ENCODE measurements around the gene DDI2.
"Not testable (repeated sequence)": the region's sequence is repeated elsewhere in the genome, so short reads cannot be mapped to it uniquely, and the experiment has no call there.

The DDI2 gene

DNA sequence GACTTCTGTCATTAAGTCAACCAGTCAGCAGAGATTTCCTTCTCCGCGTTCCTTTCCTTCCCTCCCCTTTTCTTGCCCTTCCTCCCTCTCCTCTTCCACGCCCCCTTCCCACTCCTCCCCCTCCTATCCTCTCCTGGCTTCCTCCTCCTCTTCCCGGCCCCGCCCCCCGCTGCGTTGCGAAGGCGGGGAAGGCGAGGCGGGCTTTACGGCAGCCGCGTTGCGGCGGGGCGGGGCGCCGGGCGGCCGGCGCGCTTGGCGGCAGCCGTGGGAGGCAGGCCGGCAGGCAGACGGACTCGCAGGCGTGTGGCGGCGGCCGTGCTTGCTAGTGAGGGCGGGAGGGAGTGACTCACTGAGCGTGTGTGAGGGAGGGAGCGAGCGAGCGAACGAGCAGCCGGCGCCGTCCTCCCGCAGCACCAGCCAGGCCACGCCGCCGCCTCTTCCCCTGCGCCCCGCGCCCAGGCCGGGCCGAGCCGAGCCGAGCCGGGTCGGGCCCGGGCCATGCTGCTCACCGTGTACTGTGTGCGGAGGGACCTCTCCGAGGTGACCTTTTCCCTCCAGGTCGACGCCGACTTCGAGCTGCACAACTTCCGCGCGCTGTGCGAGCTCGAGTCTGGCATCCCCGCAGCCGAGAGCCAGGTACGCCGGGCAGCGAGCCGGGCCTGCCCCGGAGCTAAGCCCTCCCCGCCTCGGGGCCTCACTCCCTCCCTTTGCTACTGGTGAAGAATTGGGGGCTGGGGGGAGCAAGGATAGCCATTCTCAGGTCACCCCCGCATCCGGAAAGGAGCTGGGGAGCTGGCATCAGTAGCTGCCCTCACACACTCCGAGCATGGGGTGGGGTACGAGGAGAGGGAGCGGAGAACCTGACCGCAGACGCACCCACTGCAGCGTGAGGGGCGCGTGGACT, at the start of gene DDI2:
Gene DDI2, plus strand, starts transcription at position 286 of the 904 bp plus-strand sequence. Its CDS starts 213 bp downstream, at position 499.
- DNase-seq (ENCODE audit: low read depth, low spot score), result peak; percentile 100

DNA sequence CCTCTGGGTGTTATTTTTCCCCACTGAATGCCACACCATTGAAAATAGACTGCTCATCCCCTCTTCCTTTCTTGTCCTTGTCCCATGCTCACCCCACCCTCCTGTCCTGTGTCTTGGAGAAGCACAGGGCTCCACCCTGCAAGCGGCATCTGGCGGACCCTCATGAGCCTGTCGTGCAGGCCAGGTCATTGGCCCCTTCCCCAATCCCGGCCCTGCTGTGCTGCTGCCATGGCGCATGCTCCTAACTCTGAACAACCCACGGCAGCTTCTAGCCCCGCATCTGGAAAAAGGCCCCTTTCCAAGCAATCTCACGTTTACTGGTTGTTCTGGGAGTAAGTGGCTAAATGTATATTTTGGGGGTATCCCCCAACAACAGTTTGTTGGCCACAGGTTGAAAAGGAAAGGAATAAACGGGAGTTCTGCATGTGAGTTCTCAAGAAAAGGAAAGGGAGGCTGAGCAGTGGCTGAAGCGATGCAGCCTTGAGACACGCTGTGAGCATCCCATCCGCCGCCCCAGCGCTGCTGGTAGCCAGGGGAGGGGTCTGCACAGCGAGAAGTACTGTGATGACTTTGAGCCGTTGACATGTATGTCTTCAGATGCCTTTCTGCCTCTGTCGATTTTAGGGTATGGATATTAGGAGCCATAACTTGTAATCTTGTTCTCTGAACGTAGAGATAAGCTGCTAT, 48.7 kb upstream of the DDI2 start:
- DNase-seq (ENCODE audit: low read depth, low spot score), result no peak

DNA sequence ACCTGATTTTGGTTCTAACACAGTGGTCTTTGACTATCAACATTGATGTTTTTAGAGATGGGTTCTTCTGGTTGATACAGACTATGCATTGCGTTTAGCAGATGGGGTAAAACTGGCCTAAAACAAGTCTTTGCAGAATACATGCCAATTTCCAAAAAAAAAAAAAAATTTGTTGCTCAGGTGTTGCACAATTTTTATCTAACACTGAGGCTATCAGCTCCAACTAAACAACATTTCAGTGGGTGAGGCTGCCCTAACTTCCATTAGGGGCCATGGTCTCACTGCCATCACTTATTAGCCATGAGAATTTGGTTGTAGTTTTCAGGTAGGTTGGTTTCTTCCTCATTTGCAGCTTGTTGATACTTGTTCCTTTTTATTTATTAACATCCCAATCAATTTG, 46.4 kb upstream of the DDI2 start:
- no peak for DNase-seq (ENCODE audit: low read depth, low spot score)

DNA sequence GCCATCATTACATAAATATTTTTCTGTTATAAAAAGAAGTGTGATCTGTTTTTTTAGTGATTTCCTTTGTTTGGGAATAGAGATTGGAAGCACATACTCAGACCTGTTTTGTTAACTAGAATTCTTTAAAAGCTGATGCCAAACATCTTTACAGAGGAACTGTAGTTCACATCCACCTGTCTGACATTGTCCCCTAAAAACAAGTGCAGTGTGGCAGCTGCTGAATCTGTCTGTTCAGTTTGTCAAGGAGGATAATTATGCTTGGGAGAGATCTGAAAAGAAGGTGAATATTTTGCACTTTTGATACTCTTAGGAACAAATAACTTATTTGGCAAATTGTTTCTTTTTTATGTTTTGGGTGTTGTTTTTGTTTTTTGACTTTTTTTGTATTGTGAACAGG, 46.0 kb upstream of the DDI2 start:
- no peak for DNase-seq (ENCODE audit: low read depth, low spot score)

DNA sequence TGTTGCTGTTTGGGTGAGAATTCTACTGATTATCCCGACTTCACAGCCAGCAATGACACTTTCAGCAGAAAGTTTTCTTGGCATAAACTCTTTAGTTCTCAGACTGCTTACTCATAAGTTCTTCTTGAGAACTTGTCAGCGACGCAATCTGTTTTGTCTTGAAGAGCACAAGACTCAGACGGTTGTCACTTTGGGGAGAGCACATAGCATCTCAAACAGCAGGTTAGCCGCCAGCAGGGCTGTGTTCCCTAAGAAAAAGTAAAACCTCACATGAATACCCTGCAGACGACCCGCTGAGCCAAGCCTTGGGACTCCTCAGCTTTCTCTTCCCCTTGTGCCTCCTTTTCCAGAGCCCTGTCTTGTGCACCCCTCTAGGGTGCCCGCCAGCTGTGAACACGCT, 43.8 kb upstream of the DDI2 start:
- peak; percentile 77 for DNase-seq (ENCODE audit: low read depth, low spot score)

DNA sequence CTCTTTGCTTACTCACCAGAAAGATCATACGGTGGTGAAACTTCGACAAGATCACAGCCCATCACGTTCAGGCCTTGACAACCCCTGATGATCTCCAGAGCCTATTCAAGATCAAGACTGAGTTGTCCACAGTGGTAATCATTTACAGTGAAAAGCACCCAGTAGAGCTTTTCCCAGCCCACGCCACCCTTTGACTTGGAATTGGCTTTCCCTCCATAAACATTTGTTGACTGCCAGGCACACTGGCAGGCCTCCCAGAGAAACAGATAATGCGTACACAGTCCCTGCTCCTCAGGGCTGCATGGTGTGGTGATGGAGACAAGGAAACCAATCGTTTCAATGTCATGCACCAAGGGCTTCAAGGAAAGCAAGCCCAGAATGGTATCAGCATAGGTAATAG, 42.5 kb upstream of the DDI2 start:
- DNase-seq (ENCODE audit: low read depth, low spot score), result peak; percentile 22

DNA sequence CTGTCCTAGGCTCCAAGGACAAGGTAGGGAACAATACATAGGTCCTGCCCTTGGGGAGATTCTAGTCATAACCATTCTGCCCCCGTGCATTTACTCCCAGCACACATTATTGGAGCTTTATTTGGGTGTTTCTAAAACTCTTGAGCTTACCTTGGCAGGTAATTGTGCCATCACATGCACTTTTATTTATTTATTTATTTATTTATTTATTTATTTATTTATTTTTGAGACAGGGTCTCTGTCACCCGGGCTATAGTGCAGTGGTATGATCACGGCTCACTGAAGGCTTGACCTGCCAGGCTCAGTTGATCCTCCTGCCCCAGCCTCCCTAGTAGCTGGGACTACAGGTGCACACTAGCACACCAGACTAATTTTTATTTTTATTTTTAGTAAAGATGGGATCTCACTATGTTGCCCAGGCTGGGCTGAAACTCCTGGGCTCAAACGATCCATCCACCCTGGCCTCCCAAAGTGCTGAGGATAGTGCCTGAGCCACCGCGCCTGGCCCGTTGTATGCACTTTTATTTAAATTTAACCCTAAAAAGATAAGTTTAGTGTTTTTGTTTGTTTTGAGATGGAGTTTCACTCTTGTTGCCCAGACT, 41.6 kb upstream of the DDI2 start:
- DNase-seq (ENCODE audit: low read depth, low spot score), result no peak

DNA sequence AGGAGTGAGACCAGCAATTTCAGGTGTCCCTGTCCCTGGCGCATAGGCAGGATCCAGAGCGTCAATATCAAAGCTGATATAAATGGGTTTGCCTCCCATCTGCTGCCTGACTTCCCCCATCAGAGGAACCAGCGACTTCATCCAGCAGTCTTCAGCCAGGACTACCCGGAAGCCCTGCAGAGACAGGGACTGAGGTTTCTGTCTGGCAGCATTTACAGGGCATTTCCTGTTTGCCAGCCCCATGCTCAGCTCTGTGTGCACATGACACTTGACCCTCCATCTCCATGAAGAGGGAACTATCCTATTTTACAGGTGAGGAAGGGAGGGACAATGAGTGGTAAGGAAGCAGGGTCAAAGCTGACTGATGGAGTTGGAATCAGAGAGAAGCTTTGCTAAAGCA, 39.6 kb upstream of the DDI2 start:
- no peak for DNase-seq (ENCODE audit: low read depth, low spot score)

DNA sequence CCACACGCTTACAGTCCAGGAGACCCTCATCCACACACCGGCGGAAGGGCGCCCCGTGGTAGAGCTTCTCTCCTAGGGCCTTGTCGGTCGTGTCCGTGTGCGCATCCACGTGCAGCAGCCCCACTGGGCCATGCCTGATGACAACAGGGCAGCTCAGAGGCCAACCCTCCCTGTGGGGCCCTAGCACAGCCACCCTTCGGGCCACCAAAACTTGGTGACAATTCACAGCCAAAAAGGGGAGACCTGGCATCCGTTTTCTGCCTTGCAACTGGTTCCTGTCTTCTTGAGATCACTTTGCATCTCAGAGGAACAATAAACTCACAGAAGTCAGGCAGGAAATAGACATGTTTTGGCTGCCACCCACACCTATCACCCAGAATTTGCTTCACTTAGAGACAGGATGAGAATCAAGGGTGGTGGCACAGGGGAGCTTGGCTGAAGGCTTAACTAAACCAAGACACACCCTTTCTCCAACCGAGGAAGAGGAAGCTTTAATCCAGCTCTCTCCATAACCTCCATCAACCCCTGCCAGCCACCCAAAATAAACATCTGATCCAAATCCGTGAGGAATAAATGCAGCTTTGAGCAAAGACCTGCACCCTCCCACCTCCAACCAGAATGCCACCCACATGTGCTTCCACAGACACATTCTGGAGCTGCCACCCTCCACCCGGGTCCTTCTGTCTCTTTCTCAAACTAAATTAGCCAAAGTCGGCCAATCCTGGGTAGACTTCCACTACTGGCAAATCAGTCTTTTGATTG, 38.2 kb upstream of the DDI2 start:
- DNase-seq (ENCODE audit: low read depth, low spot score), result no peak

DNA sequence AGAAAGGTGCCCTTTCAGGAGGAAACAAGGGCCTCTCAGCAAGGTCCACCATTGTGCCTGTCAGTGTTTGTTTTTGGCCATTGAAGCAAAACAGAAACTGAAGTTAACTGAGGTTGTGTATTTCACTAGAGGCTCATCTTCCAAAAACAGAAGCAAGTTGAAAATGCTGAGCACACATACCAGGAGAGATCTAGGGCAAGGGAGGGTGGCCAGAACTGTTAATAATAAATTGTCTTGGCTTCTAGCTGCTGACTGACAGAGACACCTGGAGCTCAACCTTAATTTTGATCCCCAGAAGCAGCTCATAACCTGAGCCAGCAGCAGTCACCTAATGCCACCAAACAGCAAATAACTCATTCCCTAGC, 37.6 kb upstream of the DDI2 start:
- no peak for DNase-seq (ENCODE audit: low read depth, low spot score)

DNA sequence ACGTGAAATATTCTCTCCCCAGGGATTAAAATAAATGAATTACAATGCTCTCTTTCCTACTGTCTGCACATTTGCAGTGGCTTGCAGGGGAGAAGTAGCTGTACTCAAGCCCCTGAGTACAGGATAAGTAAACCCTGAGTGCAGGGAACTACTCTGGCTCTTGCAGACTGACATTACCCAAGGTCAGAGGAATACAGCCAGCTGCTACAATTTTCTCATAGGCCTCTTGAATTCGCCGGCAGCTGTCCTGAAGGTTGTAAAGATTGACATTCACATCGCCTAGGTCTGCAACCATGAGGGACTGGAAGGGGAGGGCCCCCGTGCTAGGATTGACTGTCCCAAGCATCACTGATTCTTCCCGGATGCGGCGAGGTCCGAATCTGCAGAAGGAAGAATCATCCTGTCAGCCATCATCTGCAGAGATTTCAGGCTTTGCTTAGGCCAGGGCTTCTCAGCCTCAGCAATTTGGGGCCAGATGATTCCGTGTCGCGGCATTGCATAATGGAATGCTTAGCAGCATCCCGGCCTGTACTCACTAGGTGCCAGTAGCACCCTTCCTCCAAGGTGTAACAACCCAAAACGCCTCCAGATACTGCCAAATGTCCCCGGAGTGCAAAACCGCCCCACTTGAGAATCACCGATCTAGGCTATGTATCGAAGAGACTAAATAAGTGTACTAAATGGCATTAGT, 34.1 kb upstream of the DDI2 start:
- DNase-seq (ENCODE audit: low read depth, low spot score), result no peak

DNA sequence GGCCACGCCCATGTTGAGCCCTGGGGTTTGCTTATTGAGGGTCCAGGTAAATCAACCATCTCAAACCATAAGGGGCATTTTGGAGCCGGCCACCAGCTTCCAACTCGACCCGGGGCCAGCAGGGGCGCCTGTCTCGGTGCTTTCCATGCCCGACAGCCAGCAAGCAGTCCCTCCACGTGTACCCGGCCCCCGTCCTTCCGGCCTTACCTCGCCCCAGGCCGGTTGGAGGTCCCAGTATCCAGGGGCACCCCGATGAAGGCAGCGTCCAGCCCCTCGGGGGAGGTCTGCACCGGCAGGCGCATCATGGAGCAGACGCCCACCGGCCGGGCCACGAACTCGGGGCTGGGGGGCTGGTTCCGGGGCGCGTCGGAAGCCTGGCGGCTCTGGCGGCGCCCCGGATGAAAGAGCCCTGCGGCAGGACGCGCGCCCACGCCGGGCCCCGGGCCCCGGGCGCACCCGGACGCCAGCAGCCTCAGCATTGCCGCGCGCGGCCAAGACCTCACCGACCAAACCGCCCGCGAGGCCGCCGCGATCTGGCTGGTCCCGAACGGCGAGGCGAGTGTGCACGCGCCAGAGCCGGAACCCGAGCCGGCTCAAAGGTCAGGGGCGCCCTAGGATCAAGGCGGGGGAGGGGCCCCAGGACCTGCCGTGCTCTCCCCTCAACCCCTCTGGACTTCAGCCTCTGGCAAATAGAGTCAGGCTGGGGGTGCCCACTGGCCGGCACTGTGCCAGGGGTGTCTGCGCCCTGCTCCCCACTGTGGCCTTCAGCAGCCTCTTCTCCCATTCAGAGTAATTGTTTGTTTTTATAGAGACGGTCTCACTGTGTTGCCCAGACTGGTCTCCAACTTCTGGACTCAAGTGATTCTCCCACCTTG, 32.5 kb upstream of the DDI2 start, which contains the start of gene AGMAT:
Gene AGMAT, minus strand, starts transcription at position 563 of the 875 bp plus-strand sequence. Its CDS starts 84 bp downstream, at position 479.
- DNase-seq (ENCODE audit: low read depth, low spot score), result peak; percentile 65

DNA sequence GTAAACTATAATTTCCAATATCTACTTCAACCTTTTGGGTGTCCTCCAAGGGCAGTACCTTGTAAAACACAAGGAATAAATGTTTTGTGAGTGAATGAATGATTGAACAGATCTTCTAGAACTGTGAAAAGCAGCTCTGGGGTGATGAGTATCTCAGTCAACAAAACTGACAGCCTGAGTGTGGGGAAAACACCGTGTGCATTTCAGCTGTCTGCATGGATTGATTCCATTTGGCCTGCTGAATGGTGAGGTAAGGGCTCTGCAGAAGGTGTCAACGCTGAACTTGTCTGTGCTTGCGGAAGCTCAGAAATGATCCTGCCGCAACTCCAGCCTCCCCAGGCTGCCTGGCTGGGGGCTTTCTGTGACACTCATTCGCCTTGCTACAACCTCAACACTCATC, 25.0 kb upstream of the DDI2 start:
- DNase-seq (ENCODE audit: low read depth, low spot score), result no peak

DNA sequence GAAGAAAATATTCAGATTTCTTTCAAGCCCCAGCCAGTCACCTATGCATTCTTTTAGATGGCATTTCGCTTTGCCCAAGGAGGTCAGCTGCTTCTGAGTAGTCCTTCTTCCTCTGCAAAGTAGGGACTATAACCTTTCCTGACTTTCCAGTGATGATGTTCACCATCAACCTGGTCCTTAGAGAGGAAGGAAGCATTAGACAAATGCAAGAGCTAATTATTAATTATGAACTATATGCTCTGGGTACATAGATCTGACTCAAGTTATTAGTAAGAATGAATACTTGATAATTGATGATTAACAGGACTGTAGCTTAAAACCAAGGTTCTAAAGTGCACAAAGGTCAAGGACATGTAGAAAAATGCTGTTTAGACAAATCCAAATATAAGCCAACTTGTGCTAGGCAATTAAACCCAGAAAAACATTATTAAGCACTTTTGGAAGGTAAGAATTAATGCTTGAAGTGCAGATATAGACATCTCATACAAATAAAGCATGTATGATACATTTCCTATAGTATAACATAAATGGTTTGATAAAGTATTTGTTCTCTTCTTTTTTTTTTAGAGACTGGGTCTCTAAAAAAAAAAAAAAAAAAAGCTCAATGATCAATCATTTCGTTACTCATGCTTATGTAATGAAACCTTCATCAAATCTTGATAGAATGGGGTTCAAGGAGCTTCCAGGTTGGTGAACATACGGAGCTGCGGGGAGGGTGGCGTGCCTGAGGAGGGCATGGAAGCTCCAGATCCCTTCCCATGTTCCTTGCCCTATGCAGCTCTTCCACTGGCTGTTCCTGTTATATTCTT, 21.2 kb upstream of the DDI2 start:
- DNase-seq (ENCODE audit: low read depth, low spot score), result no peak

DNA sequence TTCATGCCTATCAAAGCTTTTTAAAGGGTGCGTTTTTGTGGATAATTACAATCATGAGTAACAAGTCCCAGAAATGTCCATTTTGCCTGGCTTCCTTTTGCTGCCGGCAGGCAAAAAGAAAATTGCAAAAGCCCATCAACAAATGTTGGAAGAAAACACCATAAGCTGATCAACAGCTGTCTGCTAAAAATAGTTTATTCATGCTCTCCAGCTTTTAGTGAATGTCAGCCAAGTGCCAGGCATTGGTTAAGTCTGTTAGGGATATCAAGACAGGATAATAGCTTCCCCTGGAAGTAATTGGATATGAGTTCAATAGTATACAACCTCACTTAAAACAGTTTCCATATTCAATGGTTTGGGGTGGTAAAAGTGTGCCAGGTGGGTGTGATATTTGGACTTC, 18.8 kb upstream of the DDI2 start:
- no peak for DNase-seq (ENCODE audit: low read depth, low spot score)

DNA sequence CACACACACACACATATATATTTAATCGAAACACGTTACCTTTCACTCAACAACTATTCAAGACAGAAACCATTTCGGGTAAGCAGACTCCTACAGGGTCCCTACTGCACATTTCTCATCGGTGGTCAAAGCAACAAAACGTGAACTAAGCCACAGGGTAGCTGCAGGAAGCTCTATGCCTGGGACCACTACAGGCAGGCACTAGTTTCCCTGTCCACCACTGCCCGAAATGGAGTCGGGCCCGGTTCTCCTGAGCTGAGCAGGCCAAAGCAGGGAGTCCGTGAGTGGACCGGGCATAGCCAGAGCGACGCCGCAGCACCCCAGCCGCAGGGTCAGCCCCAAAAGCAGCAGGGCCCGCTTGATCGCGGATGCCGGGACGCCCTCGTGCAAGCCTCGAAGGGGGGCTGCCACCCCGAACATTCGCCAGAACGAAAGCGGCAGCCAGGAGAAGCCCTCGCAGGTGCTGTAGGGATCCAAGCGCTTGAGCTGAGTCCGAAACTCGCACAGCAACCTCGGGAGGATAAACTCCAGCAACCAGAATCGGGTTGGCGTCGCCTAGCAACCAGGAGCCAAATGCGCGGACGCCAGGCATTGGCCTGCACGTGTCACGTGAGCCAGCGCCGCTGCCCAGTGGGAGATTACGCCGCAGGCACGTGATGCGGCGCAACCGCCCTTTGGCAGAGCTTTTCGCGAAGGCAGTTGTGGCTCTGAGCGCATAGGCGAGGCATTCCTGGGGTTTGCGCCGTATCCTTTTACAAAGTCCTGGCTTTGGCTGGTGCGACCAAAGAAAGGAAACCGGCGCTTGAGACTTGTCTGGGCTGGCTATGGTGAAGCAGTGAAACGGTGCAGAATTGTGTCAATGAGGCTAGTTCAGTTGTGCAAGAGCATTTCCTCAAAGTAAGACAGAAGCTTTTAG, 13.9 kb upstream of the DDI2 start:
- peak; percentile 99 for DNase-seq (ENCODE audit: low read depth, low spot score)

DNA sequence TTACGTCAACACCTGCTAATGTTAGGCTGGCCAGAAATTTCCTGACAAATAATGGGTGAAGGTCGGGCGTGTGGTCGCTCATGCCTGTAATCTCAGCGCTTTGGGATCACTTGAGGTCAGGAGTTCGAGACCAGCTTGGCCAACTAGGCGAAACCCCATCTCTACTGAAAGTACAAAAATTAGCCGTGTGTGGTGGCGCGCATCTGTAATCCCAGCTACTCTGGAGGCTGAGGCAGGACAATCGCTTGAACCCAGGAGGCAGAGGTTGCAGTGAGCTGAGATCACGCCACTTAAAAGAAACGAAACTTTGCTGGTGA, 13.3 kb upstream of the DDI2 start:
- not testable (repeated sequence) for DNase-seq (ENCODE audit: low read depth, low spot score)

DNA sequence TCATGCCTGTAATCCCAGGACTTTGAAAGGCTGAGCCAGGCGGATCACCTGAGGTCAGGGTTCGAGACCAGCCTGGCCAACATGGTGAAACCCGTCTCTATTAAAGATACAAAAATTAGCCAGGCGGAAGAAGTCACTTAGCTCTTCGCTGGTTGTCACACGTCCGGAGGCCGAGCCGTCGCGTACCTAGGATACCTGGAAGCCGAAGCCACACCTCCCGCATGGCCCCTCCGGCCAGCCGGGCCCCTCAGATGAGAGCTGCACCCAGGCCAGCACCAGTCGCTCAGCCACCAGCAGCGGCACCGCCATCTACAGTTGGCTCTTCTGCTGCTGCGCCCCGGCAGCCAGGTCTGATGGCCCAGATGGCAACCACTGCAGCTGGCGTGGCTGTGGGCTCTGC, 12.9 kb upstream of the DDI2 start:
- not testable (repeated sequence) for DNase-seq (ENCODE audit: low read depth, low spot score)
